ENCODE data around the gene CD82.

DNA sequence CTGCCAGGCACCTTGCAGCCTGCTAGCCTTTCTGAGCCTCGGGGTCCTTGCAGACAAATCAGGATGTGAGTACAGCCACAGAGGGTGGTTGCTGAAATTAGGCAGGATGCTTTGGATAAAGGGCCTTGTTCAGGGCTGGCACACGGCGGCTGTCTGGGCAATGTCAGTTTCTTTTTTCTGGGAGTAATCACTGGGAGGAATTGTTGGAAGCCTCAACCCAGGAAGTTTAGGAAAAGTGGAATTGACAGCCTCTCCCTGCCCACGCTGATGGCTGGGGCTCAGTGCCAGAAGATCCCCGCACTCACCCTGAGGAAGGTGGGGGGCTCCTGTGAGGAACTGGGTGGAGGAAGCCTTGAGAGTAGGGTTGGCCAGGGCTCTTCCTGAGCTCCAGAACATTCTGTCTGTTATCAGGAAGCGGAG is 37.4 kb downstream of the CD82 start:
- TF ChIP-seq, protein P1, sequence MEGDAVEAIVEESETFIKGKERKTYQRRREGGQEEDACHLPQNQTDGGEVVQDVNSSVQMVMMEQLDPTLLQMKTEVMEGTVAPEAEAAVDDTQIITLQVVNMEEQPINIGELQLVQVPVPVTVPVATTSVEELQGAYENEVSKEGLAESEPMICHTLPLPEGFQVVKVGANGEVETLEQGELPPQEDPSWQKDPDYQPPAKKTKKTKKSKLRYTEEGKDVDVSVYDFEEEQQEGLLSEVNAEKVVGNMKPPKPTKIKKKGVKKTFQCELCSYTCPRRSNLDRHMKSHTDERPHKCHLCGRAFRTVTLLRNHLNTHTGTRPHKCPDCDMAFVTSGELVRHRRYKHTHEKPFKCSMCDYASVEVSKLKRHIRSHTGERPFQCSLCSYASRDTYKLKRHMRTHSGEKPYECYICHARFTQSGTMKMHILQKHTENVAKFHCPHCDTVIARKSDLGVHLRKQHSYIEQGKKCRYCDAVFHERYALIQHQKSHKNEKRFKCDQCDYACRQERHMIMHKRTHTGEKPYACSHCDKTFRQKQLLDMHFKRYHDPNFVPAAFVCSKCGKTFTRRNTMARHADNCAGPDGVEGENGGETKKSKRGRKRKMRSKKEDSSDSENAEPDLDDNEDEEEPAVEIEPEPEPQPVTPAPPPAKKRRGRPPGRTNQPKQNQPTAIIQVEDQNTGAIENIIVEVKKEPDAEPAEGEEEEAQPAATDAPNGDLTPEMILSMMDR (IDR thresholded peaks at IDR 0.05) = no peak
- no peak for TF ChIP-seq POLR2AphosphoS5 (IDR thresholded peaks at IDR 0.05; ENCODE audit: insufficient read depth in 1 of 2, low read depth in 1 of 2)
